HepG2 (cell line): ENCODE results near the gene TAS1R1. TPM values are rescaled to one million over a fixed set of nuclear protein-coding genes. Genes with fewer than 3 reads are reported as not detected.

Source experiments
- ARHGAP35 ChIP-seq: sonication (generic); formaldehyde crosslinking; IDR thresholded peaks from 2 replicates; pipeline ENCODE4 v1.9.0; 2022; ENCODE audit warnings: mild to moderate bottlenecking, inconsistent platforms, moderate library complexity, missing genetic modification reagents, borderline replicate concordance
- ATF7 ChIP-seq, 2 experiments: fragments of 450-650 bp in 1 of 2; sonication (generic) in 1 of 2; formaldehyde crosslinking in 1 of 2; IDR thresholded peaks; 2 replicates each; pipeline versions ENCODE4 v1.4.0 to v1.6.1; 2016 to 2020; ENCODE audit warnings: antibody characterized with exemption in 1 of 2, mild to moderate bottlenecking in 1 of 2, missing genetic modification reagents in 1 of 2
- GATAD2A ChIP-seq: IDR thresholded peaks from 2 replicates; pipeline ENCODE4 v1.6.1; 2016
- KMT2A ChIP-seq: sonication (generic); formaldehyde crosslinking; IDR thresholded peaks from 2 replicates; pipeline ENCODE4 v1.4.0; 2020; ENCODE audit warnings: missing genetic modification reagents
- MEIS2 ChIP-seq: sonication (generic); formaldehyde crosslinking; IDR thresholded peaks from 2 replicates; pipeline ENCODE4 v1.9.0; 2021; ENCODE audit warnings: mild to moderate bottlenecking, missing genetic modification reagents
- PHB2 ChIP-seq: fragments of 450-650 bp; IDR thresholded peaks from 2 replicates; pipeline ENCODE4 v1.6.1; 2018; ENCODE audit not compliant: partially characterized antibody
- SATB2 ChIP-seq: sonication (generic); formaldehyde crosslinking; IDR thresholded peaks from 2 replicates; pipeline ENCODE4 v1.5.0; 2020; ENCODE audit warnings: missing genetic modification reagents
- ZNF253 ChIP-seq: sonication (generic); formaldehyde crosslinking; IDR thresholded peaks from 2 replicates; pipeline ENCODE4 v1.8.0; 2022; ENCODE audit warnings: mild to moderate bottlenecking, missing genetic modification reagents, borderline replicate concordance
- ZNF432 ChIP-seq: sonication (generic); formaldehyde crosslinking; IDR thresholded peaks from 2 replicates; pipeline ENCODE4 v1.5.0; 2020; ENCODE audit warnings: missing genetic modification reagents, mild to moderate bottlenecking, borderline replicate concordance
- ZNF460 ChIP-seq: sonication (generic); formaldehyde crosslinking; IDR thresholded peaks from 2 replicates; pipeline ENCODE4 v1.5.1; 2020; ENCODE audit warnings: missing genetic modification reagents, mild to moderate bottlenecking, borderline replicate concordance
- ZNF724P ChIP-seq: sonication (generic); formaldehyde crosslinking; IDR thresholded peaks from 2 replicates; pipeline ENCODE4 v1.8.0; 2022; ENCODE audit warnings: missing genetic modification reagents, borderline replicate concordance
- polyA plus RNA-seq, 8 experiments: library from polyadenylated mRNA; depleted of rRNA in 3 of 8; stranded (reverse) in 7 of 8; unstranded in 1 of 8; fragments of >200 nt; fragmentation: Illumina TruSeq in 4 of 8; extraction: Trizol in 4 of 8; gene quantifications; 2 replicates each; pipeline versions ENCODE4 v1.2.1 to v1.2.3, GENCODE V29; 2011 to 2016; ENCODE audit warnings: low read depth in 4 of 8, missing spikeins in 1 of 8, mixed read lengths in 1 of 8; ENCODE audit not compliant: insufficient read depth in 1 of 8
- total RNA-seq, 5 experiments: library from RNA; depleted of rRNA; stranded (reverse); fragments of >200 nt; fragmentation: Illumina TruSeq; extraction: Trizol; gene quantifications; 2 replicates each; pipeline ENCODE4 v1.2.3, GENCODE V29; 2016; ENCODE audit warnings: low read depth in 1 of 5
- TF ChIP-seq, protein P1 (sequence below): IDR thresholded peaks from 2 replicates; pipeline ENCODE4 v1.6.1; 2016; ENCODE audit warnings: missing compliant biosample characterization, missing genetic modification reagents, borderline replicate concordance
- TF ChIP-seq, protein P2 (sequence below): sonication (generic); formaldehyde crosslinking; IDR thresholded peaks from 2 replicates; pipeline ENCODE4 v1.5.0; 2020; ENCODE audit warnings: mild to moderate bottlenecking, missing genetic modification reagents, borderline replicate concordance
- TF ChIP-seq, protein P3 (sequence below): IDR thresholded peaks from 2 replicates; pipeline ENCODE4 v1.6.1; 2016; ENCODE audit warnings: low read depth, control low read depth
- TF ChIP-seq, protein P4 (sequence below): sonication (generic); formaldehyde crosslinking; IDR thresholded peaks from 2 replicates; pipeline ENCODE4 v1.4.0; 2020; ENCODE audit warnings: mild to moderate bottlenecking, missing genetic modification reagents
- TF ChIP-seq, protein P5 (sequence below): sonication (generic); formaldehyde crosslinking; conservative IDR thresholded peaks from 2 replicates; pipeline ENCODE4 v1.5.0; 2020; ENCODE audit warnings: missing genetic modification reagents

TAS1R1 gene
- total and polyA plus RNA-seq, 2 of the 13 experiments (the other 11 are each of a cell fraction or from before 2014, with no cell fraction given) = 1.4 to 1.6 TPM

DNA sequence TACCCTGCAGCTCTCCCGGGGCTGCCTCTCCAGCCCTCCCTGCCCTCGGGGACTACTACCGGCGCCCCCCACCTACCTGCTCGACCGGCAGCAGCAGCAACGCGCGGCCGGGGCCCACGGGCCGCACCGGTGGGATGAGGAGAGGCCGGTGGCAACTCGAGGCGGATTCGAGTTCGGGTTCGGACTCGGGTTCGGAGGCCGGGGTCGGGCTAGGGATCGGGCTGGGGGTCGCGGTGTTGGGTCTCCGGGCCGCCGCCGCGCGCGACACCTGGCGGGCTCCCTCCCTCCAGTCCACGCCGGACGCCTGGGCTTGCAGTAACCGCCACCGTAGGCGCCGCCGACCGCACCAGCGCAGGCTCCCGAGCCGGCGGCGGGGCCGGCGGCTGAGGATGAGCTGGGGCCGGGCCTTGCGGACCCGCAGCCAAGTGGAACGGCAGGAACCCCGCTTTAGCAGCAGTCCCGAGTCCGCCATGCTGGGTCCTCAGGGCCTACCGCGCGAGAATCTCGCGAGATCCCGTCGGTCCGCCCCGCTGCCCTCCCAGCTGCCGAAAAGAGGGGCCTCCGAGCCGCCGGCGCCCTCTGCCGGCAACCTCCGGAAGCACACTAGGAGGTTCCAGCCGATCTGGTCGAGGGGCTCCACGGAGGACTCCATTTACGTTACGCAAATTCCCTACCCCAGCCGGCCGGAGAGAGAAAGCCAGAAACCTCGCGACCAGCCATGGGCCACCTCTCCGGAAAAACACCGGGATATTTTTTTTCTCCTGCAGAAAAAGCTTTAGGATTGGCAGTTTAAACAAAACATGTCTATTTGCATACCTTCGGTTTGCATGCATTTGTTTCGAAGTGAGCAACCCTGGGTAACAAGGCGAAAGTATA lies 838 bp upstream of the TAS1R1 start, which contains the start of gene NOL9 (continued):
- TF ChIP-seq ARHGAP35 (CRISPR knock-in tag) (no peak), ZNF724P (no peak; the same call in 1 of the 2 replicates), ZNF460 (no peak), ATF7 (IDR thresholded peaks at IDR 0.05) (no peak), ATF7 (CRISPR knock-in tag; IDR thresholded peaks at IDR 0.05) (peak; percentile 55; the same call in 1 of the 2 replicates), PHB2 (no peak), KMT2A (CRISPR knock-in tag) (peak; percentile 91), ZNF432 (CRISPR knock-in tag) (no peak), ZNF253 (CRISPR knock-in tag) (no peak), GATAD2A (CRISPR knock-in tag) (peak; percentile 55), MEIS2 (CRISPR knock-in tag) (peak; percentile 65; the same call in 1 of the 2 replicates), SATB2 (0 out of 2 replicates have a peak, but pooled peaks have one; percentile 30)
- TF ChIP-seq, protein P1, sequence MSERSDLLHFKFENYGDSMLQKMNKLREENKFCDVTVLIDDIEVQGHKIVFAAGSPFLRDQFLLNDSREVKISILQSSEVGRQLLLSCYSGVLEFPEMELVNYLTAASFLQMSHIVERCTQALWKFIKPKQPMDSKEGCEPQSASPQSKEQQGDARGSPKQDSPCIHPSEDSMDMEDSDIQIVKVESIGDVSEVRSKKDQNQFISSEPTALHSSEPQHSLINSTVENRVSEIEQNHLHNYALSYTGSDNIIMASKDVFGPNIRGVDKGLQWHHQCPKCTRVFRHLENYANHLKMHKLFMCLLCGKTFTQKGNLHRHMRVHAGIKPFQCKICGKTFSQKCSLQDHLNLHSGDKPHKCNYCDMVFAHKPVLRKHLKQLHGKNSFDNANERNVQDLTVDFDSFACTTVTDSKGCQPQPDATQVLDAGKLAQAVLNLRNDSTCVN (CRISPR knock-in tag) = peak; percentile 66; the same call in 1 of the 2 replicates
- TF ChIP-seq, protein P2, sequence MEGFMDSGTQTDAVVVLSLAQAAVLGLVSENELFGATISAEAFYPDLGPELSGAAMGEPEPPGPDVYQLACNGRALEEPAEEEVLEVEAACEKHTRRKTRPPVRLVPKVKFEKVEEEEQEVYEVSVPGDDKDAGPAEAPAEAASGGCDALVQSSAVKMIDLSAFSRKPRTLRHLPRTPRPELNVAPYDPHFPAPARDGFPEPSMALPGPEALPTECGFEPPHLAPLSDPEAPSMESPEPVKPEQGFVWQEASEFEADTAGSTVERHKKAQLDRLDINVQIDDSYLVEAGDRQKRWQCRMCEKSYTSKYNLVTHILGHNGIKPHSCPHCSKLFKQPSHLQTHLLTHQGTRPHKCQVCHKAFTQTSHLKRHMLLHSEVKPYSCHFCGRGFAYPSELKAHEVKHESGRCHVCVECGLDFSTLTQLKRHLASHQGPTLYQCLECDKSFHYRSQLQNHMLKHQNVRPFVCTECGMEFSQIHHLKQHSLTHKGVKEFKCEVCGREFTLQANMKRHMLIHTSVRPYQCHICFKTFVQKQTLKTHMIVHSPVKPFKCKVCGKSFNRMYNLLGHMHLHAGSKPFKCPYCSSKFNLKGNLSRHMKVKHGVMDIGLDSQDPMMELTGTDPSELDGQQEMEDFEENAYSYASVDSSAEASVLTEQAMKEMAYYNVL = peak; percentile 32; the same call in 1 of the 2 replicates
- TF ChIP-seq, protein P3, sequence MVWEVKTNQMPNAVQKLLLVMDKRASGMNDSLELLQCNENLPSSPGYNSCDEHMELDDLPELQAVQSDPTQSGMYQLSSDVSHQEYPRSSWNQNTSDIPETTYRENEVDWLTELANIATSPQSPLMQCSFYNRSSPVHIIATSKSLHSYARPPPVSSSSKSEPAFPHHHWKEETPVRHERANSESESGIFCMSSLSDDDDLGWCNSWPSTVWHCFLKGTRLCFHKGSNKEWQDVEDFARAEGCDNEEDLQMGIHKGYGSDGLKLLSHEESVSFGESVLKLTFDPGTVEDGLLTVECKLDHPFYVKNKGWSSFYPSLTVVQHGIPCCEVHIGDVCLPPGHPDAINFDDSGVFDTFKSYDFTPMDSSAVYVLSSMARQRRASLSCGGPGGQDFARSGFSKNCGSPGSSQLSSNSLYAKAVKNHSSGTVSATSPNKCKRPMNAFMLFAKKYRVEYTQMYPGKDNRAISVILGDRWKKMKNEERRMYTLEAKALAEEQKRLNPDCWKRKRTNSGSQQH = peak; percentile 54
- TF ChIP-seq, protein P4, sequence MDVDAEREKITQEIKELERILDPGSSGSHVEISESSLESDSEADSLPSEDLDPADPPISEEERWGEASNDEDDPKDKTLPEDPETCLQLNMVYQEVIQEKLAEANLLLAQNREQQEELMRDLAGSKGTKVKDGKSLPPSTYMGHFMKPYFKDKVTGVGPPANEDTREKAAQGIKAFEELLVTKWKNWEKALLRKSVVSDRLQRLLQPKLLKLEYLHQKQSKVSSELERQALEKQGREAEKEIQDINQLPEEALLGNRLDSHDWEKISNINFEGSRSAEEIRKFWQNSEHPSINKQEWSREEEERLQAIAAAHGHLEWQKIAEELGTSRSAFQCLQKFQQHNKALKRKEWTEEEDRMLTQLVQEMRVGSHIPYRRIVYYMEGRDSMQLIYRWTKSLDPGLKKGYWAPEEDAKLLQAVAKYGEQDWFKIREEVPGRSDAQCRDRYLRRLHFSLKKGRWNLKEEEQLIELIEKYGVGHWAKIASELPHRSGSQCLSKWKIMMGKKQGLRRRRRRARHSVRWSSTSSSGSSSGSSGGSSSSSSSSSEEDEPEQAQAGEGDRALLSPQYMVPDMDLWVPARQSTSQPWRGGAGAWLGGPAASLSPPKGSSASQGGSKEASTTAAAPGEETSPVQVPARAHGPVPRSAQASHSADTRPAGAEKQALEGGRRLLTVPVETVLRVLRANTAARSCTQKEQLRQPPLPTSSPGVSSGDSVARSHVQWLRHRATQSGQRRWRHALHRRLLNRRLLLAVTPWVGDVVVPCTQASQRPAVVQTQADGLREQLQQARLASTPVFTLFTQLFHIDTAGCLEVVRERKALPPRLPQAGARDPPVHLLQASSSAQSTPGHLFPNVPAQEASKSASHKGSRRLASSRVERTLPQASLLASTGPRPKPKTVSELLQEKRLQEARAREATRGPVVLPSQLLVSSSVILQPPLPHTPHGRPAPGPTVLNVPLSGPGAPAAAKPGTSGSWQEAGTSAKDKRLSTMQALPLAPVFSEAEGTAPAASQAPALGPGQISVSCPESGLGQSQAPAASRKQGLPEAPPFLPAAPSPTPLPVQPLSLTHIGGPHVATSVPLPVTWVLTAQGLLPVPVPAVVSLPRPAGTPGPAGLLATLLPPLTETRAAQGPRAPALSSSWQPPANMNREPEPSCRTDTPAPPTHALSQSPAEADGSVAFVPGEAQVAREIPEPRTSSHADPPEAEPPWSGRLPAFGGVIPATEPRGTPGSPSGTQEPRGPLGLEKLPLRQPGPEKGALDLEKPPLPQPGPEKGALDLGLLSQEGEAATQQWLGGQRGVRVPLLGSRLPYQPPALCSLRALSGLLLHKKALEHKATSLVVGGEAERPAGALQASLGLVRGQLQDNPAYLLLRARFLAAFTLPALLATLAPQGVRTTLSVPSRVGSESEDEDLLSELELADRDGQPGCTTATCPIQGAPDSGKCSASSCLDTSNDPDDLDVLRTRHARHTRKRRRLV (CRISPR knock-in tag) = no peak
- TF ChIP-seq, protein P5, sequence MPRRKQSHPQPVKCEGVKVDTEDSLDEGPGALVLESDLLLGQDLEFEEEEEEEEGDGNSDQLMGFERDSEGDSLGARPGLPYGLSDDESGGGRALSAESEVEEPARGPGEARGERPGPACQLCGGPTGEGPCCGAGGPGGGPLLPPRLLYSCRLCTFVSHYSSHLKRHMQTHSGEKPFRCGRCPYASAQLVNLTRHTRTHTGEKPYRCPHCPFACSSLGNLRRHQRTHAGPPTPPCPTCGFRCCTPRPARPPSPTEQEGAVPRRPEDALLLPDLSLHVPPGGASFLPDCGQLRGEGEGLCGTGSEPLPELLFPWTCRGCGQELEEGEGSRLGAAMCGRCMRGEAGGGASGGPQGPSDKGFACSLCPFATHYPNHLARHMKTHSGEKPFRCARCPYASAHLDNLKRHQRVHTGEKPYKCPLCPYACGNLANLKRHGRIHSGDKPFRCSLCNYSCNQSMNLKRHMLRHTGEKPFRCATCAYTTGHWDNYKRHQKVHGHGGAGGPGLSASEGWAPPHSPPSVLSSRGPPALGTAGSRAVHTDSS = no peak
